Activated naive CD4-positive, alpha-beta T cell treated with anti-CD3 and anti-CD28 coated beads, Interleukin-2, amount 50 U/mL, for 72 hours (primary cell): ENCODE data around the gene AK6. TPM values are rescaled to one million over a fixed set of nuclear protein-coding genes. Genes with fewer than 3 reads are reported as not detected.
"Not testable (repeated sequence)": the region's sequence is repeated elsewhere in the genome, so short reads cannot be mapped to it uniquely, and the experiment has no call there.

ENCODE experiments used
- ATAC-seq, 2 donors: fragments of 150-1000 bp; cut with Tn5 transposase; 2 replicates each; pipeline ENCODE4 v1.10.0; 2021; ENCODE audit warnings: mild to moderate bottlenecking in 2 of 2, moderate library complexity in 2 of 2
- DNase-seq, 2 donors: peaks; one replicate each; pipeline ENCODE4 v3.0.0; 2021 to 2022; ENCODE audit warnings: low spot score in 2 of 2
- H3K27ac Mint-ChIP-seq, 2 donors: one replicate each; pipeline ENCODE4 v1.8.0; 2022; ENCODE audit warnings: mild to moderate bottlenecking in 2 of 2, mixed read lengths in 2 of 2
- H3K36me3 Mint-ChIP-seq, 2 donors: one replicate each; pipeline ENCODE4 v1.8.0; 2022; ENCODE audit warnings: mixed read lengths in 2 of 2
- H3K9me3 Mint-ChIP-seq, 2 donors: one replicate each; pipeline ENCODE4 v1.8.0; 2022; ENCODE audit warnings: mixed read lengths in 2 of 2
- total RNA-seq, 2 donors: library from RNA; stranded (reverse); gene quantifications; one replicate each; pipeline ENCODE4 v1.2.3, GENCODE V29; 2022

Gene AK6
- total RNA-seq, 2 donors from 2014 or later, result 61.3 to 86.2 TPM

DNA sequence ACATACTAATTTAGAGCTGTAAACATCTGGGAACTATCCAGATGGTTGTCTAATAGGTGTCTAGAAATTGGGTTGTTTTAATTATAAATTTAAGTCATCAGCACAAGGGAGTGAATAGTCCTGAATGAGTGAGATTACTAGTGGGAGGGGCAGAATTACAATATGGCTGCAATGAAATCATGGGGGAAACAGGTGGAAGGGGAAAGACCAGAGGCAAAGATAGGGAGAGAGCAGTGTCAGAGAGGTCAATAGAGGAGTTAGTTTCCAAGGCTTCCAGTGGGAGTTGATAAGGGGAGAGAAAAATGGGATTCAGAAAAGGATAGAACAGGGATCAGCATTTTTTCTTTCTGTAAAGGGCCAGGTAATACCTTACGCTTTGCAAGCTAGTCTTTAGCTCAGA lies 8.9 kb downstream of the AK6 start:
- H3K36me3 Mint-ChIP-seq, result peaks cover 7 to 38% of the 10 kb centered on the region in 2 donors
- H3K9me3 Mint-ChIP-seq, result no peaks in the 10 kb centered on the region
- ATAC-seq (no peak), DNase-seq (no peak)
- no peak overlapping the region for H3K27ac Mint-ChIP-seq

GRCh38 chr5:69359699-69360098 lies 9.6 kb downstream of the AK6 start:
- ATAC-seq, result no peak
- peaks cover 0 to 32% of the 10 kb centered on the region in 2 donors for H3K36me3 Mint-ChIP-seq
- H3K27ac Mint-ChIP-seq, result no peak overlapping the region
- no peak for DNase-seq
- no peaks in the 10 kb centered on the region for H3K9me3 Mint-ChIP-seq

DNA sequence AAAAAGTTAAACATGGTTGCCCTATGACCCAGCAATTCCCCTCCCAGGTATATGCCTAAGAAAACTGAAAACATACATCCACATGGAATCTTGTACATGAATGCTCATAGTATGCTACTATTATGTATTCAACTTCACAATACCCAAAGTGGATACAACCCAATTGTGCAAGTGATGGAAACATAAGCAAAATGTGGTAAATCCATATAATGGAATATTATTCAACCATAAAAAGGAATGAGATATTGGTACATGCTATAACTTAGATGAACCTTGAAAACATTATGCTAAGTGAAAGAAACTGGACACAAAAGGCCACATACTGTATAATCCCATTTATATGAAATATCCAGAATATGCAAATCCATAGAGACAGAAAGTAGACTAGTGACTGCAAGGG lies 18.7 kb downstream of the AK6 start:
- no peak for ATAC-seq
- Mint-ChIP-seq H3K9me3 (no peaks in the 10 kb centered on the region), H3K27ac (no peak overlapping the region), H3K36me3 (peaks cover 0 to 3% of the 10 kb centered on the region in 2 donors)
- DNase-seq, result no peak

GRCh38 chr5:69343083-69343482 lies 26.2 kb downstream of the AK6 start:
- no peak overlapping the region for H3K27ac Mint-ChIP-seq
- DNase-seq (no peak), ATAC-seq (no peak)
- no peaks in the 10 kb centered on the region for H3K36me3 Mint-ChIP-seq
- H3K9me3 Mint-ChIP-seq, result no peaks in the 10 kb centered on the region

DNA sequence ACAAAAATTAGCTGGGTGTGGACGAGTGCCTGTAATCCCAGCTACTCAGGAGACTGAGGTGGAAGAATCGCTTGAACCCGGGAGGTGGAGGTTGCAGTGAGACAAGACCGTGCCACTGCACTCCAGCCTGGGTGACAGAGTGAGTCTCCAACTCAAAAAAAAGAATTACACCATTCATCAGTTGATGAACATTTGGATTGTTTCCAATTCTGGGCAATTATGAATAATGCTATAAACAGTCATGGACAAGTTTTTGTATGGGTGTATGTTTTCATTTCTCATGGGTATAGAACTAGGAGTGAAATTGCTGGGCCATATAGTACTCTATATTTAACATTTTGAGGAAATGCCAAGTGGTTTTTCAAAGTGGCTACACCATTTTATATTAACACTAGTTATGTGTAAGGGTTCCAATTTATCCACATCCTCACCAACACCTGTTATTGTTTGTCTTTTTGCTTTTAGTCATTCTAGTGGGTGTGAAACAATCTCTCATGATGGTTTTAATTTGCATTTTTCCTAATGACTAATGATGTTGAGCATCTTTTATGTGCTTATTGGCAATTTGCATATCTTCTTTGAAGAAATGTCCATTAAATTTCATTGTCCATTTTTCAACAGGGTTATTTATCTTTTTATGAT lies 27.7 kb downstream of the AK6 start:
- peak in 1 of 2 donors; percentile 38 for ATAC-seq
- no peak for DNase-seq
- Mint-ChIP-seq H3K27ac (no peak overlapping the region), H3K36me3 (no peaks in the 10 kb centered on the region), H3K9me3 (no peaks in the 10 kb centered on the region)

DNA sequence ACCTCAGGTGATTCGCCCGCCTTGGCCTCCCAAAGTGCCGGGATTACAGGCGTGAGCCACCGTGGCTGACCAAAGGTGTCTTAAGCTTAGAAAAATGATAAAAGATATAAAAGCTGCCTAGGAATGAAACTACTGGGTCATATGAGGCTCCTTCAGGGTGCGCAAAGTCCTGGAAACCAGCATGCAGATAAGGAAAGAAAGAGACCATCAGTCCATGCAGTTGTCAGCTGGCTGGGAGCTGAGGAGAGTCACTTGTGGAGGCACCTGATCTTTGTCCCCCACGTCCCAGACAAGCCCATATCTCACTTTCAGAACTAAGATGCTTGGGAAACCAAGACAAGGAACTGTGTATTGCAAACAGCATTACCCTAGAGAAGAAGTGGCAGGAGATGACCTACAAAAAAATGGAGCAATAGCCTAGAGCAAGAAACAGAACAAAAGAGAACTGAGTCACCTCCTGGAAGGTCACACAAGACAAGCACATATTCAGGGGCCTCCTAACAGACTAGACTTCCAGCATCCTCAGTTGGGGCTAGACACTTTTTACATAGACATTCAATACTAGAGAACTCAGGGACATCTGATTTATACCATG lies 33.9 kb downstream of the AK6 start:
- DNase-seq, result no peak
- no peak for ATAC-seq

DNA sequence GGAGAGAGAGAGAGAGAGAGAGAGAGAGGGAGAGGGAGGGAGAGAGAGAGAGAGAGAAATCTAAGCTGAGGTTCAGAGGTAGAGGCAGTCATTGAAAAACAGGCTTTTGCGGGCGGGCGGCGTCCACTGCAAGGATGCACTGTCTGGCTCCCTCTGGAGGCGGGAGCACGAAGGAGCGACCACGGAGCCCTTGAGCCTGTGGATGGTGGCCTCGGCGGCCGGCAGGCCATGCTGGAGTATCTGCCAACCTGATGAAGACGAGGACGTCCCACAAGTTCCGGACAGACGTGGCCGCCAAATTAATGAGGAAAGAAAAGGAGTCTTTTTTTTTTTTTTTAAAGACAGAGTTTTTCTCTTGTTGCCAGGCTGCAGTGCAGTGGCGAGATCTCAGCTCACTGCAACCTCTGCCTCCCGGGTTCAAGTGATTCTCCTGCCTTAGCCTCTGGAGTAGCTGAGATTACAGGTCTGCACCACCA lies 34.5 kb downstream of the AK6 start:
- DNase-seq (peak; percentile 77 to 80), ATAC-seq (peak; percentile 78 to 81)
- Mint-ChIP-seq H3K27ac (no peak overlapping the region), H3K36me3 (peaks cover 6 to 12% of the 10 kb centered on the region in 2 donors), H3K9me3 (no peaks in the 10 kb centered on the region)

More for the DNA sequence above, 33.9 kb downstream of the AK6 start:
- no peaks in the 10 kb centered on the region for H3K9me3 Mint-ChIP-seq
- H3K27ac Mint-ChIP-seq, result no peak overlapping the region
- peaks cover 6 to 10% of the 10 kb centered on the region in 2 donors for H3K36me3 Mint-ChIP-seq

DNA sequence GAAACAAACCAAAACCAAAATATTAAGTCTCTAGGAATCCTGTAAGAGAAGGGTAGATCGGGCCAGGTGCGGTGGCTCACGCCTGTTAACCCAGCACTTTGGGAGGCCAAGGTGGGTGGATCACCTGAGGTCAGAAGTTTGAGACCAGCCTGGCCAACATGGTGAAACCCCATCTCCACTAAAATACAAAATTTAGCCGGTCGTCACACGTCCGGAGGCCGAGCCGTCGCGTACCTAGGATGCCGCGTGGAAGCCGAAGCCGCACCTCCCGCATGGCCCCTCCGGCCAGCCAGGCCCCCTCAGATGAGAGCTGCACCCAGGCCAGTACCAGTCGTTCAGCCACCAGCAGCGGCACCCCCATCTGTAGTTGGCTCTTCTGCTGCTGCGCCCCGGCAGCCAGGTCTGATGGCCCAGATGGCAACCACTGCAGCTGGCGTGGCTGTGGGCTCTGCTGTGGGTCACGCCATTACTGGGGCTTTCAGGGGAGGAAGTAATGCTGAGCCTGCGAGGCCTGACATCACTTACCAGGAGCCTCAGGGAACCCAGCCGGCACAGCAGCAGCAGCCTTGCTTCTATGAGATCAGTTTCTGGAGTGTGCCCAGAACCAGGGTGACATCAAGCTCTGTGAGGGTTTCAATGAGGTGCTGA lies 35.5 kb downstream of the AK6 start:
- not testable (repeated sequence) for DNase-seq, H3K9me3 Mint-ChIP-seq, H3K27ac Mint-ChIP-seq, ATAC-seq
- peaks cover 6 to 12% of the 10 kb centered on the region in 2 donors for H3K36me3 Mint-ChIP-seq

- no peak for DNase-seq
- H3K9me3 Mint-ChIP-seq, result no peaks in the 10 kb centered on the region
- H3K36me3 Mint-ChIP-seq, result peaks cover 6 to 12% of the 10 kb centered on the region in 2 donors
- ATAC-seq, result no peak
- H3K27ac Mint-ChIP-seq, result peak overlapping the region; percentile 87 to 96
Observed at GRCh38 chr5:69331528-69332445, 37.5 kb downstream of the AK6 start.

GRCh38 chr5:69329905-69330489 lies 39.3 kb downstream of the AK6 start:
- Mint-ChIP-seq H3K27ac (no peak overlapping the region), H3K36me3 (peaks cover 6 to 12% of the 10 kb centered on the region in 2 donors), H3K9me3 (no peaks in the 10 kb centered on the region)
- ATAC-seq, result no peak
- no peak for DNase-seq

GRCh38 chr5:69326365-69326764 lies 43.0 kb downstream of the AK6 start:
- Mint-ChIP-seq H3K36me3 (peaks cover 0 to 6% of the 10 kb centered on the region in 2 donors), H3K27ac (peak overlapping the region in 1 of 2 donors; percentile 7), H3K9me3 (no peaks in the 10 kb centered on the region)
- ATAC-seq (no peak), DNase-seq (no peak)

DNA sequence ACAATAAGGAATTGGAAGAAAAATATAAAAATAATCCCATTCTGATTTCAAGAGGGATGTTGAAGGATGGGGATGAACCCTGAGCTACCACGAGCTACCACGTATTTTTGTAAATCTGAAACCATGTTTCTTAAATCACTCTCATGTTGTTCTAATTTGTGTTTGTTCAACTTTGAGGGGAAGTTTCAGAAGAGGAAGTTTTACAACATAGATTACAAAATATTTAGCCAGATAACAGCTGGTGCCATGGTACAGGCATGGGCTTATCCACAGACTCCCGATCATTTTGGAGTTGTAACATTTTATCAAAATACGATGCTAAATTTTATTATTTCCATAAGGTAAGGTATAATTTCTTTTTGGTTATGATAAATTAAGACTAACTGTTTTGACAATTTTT lies 51.9 kb downstream of the AK6 start:
- Mint-ChIP-seq H3K27ac (no peak overlapping the region), H3K36me3 (peaks cover 0 to 18% of the 10 kb centered on the region in 2 donors), H3K9me3 (no peaks in the 10 kb centered on the region)
- DNase-seq, result no peak
- ATAC-seq, result no peak

DNA sequence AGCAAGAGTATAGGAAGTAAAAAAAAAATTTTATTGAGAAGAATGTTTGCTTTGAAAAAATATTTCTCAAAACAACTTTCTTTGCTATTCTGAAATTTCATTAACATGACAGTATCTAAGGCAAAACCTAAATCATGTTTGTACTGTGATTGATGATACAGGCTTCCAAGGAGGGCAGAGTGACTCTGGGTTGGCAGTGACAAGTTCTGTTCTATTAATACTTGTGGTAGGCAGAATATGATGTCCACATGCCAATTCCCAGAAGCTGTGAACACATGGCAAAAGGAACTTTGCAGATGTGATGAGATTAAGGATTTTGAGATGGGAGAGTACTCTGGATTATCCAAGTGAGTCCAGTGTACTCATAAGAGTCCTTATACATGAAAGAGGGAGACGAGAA lies 53.3 kb downstream of the AK6 start:
- no peaks in the 10 kb centered on the region for H3K9me3 Mint-ChIP-seq
- H3K27ac Mint-ChIP-seq, result no peak overlapping the region
- DNase-seq (no peak), ATAC-seq (no peak)
- H3K36me3 Mint-ChIP-seq, result peaks cover 4 to 24% of the 10 kb centered on the region in 2 donors

DNA sequence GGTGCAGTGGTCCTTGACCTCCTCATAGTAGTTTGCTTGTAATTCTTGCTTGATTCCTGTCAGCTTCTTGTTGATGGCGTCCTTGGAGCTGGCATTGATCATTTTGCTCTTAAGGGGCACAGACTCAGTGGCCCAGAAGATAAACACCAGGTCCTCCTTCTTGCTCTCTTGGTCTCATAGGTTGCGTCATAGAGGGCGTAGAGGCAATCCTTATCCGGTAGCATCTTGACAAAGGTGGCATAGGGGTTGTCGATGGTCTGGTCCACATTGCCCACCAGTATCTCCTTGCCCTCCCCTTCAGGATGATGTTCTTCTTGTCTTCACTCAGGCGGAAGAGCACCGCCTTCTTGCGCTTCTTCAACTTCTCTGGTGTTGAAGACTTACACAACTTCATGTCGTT lies 55.9 kb downstream of the AK6 start:
- ATAC-seq (no peak), DNase-seq (no peak)
- Mint-ChIP-seq H3K36me3 (peaks cover 30 to 42% of the 10 kb centered on the region in 2 donors), H3K27ac (no peak overlapping the region), H3K9me3 (peaks cover 2 to 5% of the 10 kb centered on the region in 2 donors)

- DNase-seq, result no peak
Observed at GRCh38 chr5:69312459-69313160, 56.7 kb downstream of the AK6 start.

DNA sequence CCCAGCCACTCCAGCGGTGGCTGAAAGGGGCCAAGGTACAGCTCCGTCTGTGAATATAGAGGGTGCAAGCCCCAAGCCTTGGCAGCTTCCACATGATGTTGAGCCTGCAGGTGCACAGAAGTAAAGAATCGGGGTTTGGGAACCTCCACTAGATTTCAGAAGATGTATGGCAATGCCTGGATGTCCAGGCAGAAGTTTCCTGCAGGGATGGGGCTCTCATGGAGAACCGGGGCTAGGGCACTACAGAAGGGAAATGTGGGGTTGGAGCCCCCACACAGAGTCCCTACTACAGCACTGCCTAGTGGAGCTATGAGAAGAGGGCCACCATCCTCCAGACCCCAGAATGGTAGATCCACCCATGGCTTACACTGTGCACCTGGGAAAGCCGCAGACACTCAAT lies 59.9 kb downstream of the AK6 start:
- no peak for ATAC-seq
- H3K27ac Mint-ChIP-seq, result no peak overlapping the region
- peaks cover 41% of the 10 kb centered on the region in 2 donors for H3K36me3 Mint-ChIP-seq
- no peak for DNase-seq
- H3K9me3 Mint-ChIP-seq, result peaks cover 2 to 11% of the 10 kb centered on the region in 2 donors

More at GRCh38 chr5:69312459-69313160, 56.7 kb downstream of the AK6 start:
- no peak for ATAC-seq
- peaks cover 38 to 48% of the 10 kb centered on the region in 2 donors for H3K36me3 Mint-ChIP-seq
- H3K9me3 Mint-ChIP-seq, result peaks cover 2 to 11% of the 10 kb centered on the region in 2 donors
- H3K27ac Mint-ChIP-seq, result no peak overlapping the region
